Activated T-helper 1 cell treated with anti-CD3 and anti-CD28 coated beads, Interleukin-12 subunit alpha, Interleukin-12 subunit beta, Interleukin-2, Interleukin-4 antibody, amounts not matched to agents 30 ng/mL and 10 ng/mL and 1 ng/mL, durations not matched to agents 14 hours and 24 hours and 36 hours (primary cell): Measurements from ENCODE around the gene AAK1. TPM values are rescaled to one million over a fixed set of nuclear protein-coding genes. Genes with fewer than 3 reads are reported as not detected.

ENCODE experiments used
- DNase-seq: peaks from one replicate; pipeline ENCODE4 v3.0.0; 2021; ENCODE audit warnings: low spot score
- H3K27ac Mint-ChIP-seq: one replicate; pipeline ENCODE4 v1.8.0; 2021; ENCODE audit warnings: mild to moderate bottlenecking, mixed read lengths
- H3K27me3 Mint-ChIP-seq: one replicate; pipeline ENCODE4 v1.8.0; 2022; ENCODE audit warnings: mild to moderate bottlenecking, moderate library complexity, mixed read lengths; ENCODE audit not compliant: insufficient read depth
- H3K36me3 Mint-ChIP-seq: one replicate; pipeline ENCODE4 v1.8.0; 2021; ENCODE audit warnings: low read depth, mixed read lengths
- H3K4me1 Mint-ChIP-seq: one replicate; pipeline ENCODE4 v1.8.0; 2021; ENCODE audit warnings: low read depth, mixed read lengths
- H3K4me3 Mint-ChIP-seq: one replicate; pipeline ENCODE4 v1.8.0; 2021; ENCODE audit warnings: mild to moderate bottlenecking, moderate library complexity, mixed read lengths
- H3K9me3 Mint-ChIP-seq: one replicate; pipeline ENCODE4 v1.8.0; 2021; ENCODE audit warnings: mixed read lengths
- intact Hi-C: fragments of 100-400 bp; cut with micrococcal nuclease; formaldehyde crosslinking; loops from one replicate; pipeline ENCODE4 v1.15.1; 2024
- total RNA-seq: library from RNA; stranded (reverse); gene quantifications from 2 replicates; pipeline ENCODE4 v1.2.3, GENCODE V29; 2022

Gene AAK1
- total RNA-seq, 1 donor from 2014 or later = 94.0 TPM

- intact Hi-C loops = no loop called here
- Mint-ChIP-seq H3K4me3 (no peak overlapping the region), H3K27me3 (no peaks in the 10 kb centered on the region), H3K27ac (peak overlapping the region; percentile 49), H3K9me3 (no peaks in the 10 kb centered on the region), H3K36me3 (peaks cover 40% of the 10 kb centered on the region), H3K4me1 (peaks cover 78% of the 10 kb centered on the region)
- DNase-seq = no peak
These were observed 40.3 kb downstream of the AAK1 start for GRCh38 chr2:69603146-69603743.

GRCh38 chr2:69601179-69601612 lies 42.3 kb downstream of the AAK1 start:
- no peak overlapping the region for H3K4me3 Mint-ChIP-seq
- peaks cover 76% of the 10 kb centered on the region for H3K4me1 Mint-ChIP-seq
- H3K27me3 Mint-ChIP-seq = no peaks in the 10 kb centered on the region
- H3K9me3 Mint-ChIP-seq = no peaks in the 10 kb centered on the region
- peaks cover 36% of the 10 kb centered on the region for H3K36me3 Mint-ChIP-seq
- no peak for DNase-seq
- intact Hi-C loops = loop anchor here (1.0 kb wide), 1 partner anchor 590 kb away; the partner anchor contains the start of gene C2orf42
- peak overlapping the region; percentile 42 for H3K27ac Mint-ChIP-seq

GRCh38 chr2:69600425-69600824 lies 43.1 kb downstream of the AAK1 start:
- peak; percentile 19 for DNase-seq

GRCh38 chr2:69597843-69598610 lies 45.5 kb downstream of the AAK1 start:
- Mint-ChIP-seq H3K27me3 (no peaks in the 10 kb centered on the region), H3K36me3 (peaks cover 22% of the 10 kb centered on the region), H3K4me3 (no peak overlapping the region), H3K4me1 (peaks cover 44% of the 10 kb centered on the region), H3K27ac (no peak overlapping the region), H3K9me3 (no peaks in the 10 kb centered on the region)
- intact Hi-C loops = no loop called here
- no peak for DNase-seq

More at GRCh38 chr2:69600425-69600824, 43.1 kb downstream of the AAK1 start:
- Mint-ChIP-seq H3K4me1 (peaks cover 68% of the 10 kb centered on the region), H3K36me3 (peaks cover 30% of the 10 kb centered on the region), H3K27me3 (no peaks in the 10 kb centered on the region), H3K27ac (peak overlapping the region; percentile 82), H3K9me3 (no peaks in the 10 kb centered on the region), H3K4me3 (peak overlapping the region; percentile 41)
- intact Hi-C loops = loop anchor here (1.0 kb wide), 5 partner anchors 8 to 114 kb away; no protein-coding TSS in a partner anchor

GRCh38 chr2:69597105-69597504 lies 46.4 kb downstream of the AAK1 start:
- Mint-ChIP-seq H3K4me1 (peaks cover 46% of the 10 kb centered on the region), H3K9me3 (no peaks in the 10 kb centered on the region), H3K27me3 (no peaks in the 10 kb centered on the region), H3K27ac (no peak overlapping the region), H3K36me3 (peaks cover 21% of the 10 kb centered on the region), H3K4me3 (no peak overlapping the region)
- DNase-seq = no peak
- intact Hi-C loops = no loop called here

- Mint-ChIP-seq H3K9me3 (no peaks in the 10 kb centered on the region), H3K27ac (no peak overlapping the region), H3K36me3 (peaks cover 6% of the 10 kb centered on the region), H3K4me1 (peaks cover 37% of the 10 kb centered on the region), H3K4me3 (no peak overlapping the region), H3K27me3 (no peaks in the 10 kb centered on the region)
- intact Hi-C loops = no loop called here
- DNase-seq = no peak
These were observed 49.2 kb downstream of the AAK1 start for GRCh38 chr2:69594341-69594740.

GRCh38 chr2:69592511-69592910 lies 51.0 kb downstream of the AAK1 start:
- H3K4me1 Mint-ChIP-seq = peaks cover 43% of the 10 kb centered on the region
- DNase-seq = no peak
- H3K27ac Mint-ChIP-seq = no peak overlapping the region
- H3K4me3 Mint-ChIP-seq = no peak overlapping the region
- no peaks in the 10 kb centered on the region for H3K27me3 Mint-ChIP-seq
- peaks cover 12% of the 10 kb centered on the region for H3K36me3 Mint-ChIP-seq
- intact Hi-C loops = loop anchor here (1.0 kb wide), 1 partner anchor 8 kb away; no protein-coding TSS in a partner anchor
- H3K9me3 Mint-ChIP-seq = no peaks in the 10 kb centered on the region

GRCh38 chr2:69589973-69590652 lies 53.4 kb downstream of the AAK1 start:
- H3K4me1 Mint-ChIP-seq = peaks cover 51% of the 10 kb centered on the region
- intact Hi-C loops = no loop called here
- H3K9me3 Mint-ChIP-seq = no peaks in the 10 kb centered on the region
- H3K27ac Mint-ChIP-seq = peak overlapping the region; percentile 6
- DNase-seq = no peak
- no peak overlapping the region for H3K4me3 Mint-ChIP-seq
- H3K36me3 Mint-ChIP-seq = peaks cover 15% of the 10 kb centered on the region
- no peaks in the 10 kb centered on the region for H3K27me3 Mint-ChIP-seq

GRCh38 chr2:69588945-69589344 lies 54.6 kb downstream of the AAK1 start:
- H3K4me3 Mint-ChIP-seq = no peak overlapping the region
- peaks cover 17% of the 10 kb centered on the region for H3K36me3 Mint-ChIP-seq
- no peaks in the 10 kb centered on the region for H3K9me3 Mint-ChIP-seq
- H3K27me3 Mint-ChIP-seq = no peaks in the 10 kb centered on the region
- DNase-seq = no peak
- intact Hi-C loops = no loop called here
- H3K4me1 Mint-ChIP-seq = peaks cover 62% of the 10 kb centered on the region
- H3K27ac Mint-ChIP-seq = peak overlapping the region; percentile 31

- Mint-ChIP-seq H3K27ac (peak overlapping the region; percentile 31), H3K4me1 (peaks cover 67% of the 10 kb centered on the region), H3K27me3 (no peaks in the 10 kb centered on the region), H3K36me3 (peaks cover 17% of the 10 kb centered on the region), H3K4me3 (no peak overlapping the region), H3K9me3 (no peaks in the 10 kb centered on the region)
- no peak for DNase-seq
- intact Hi-C loops = no loop called here
These were observed 55.1 kb downstream of the AAK1 start for GRCh38 chr2:69588403-69588802.

GRCh38 chr2:69585855-69586555 lies 57.5 kb downstream of the AAK1 start:
- Mint-ChIP-seq H3K27me3 (no peaks in the 10 kb centered on the region), H3K27ac (peak overlapping the region; percentile 59), H3K4me3 (no peak overlapping the region), H3K9me3 (no peaks in the 10 kb centered on the region), H3K4me1 (peaks cover 72% of the 10 kb centered on the region), H3K36me3 (peaks cover 17% of the 10 kb centered on the region)
- intact Hi-C loops = loop anchor here (1.0 kb wide), 1 partner anchor 14 kb away; no protein-coding TSS in a partner anchor
- DNase-seq = no peak

GRCh38 chr2:69584127-69584889 lies 59.2 kb downstream of the AAK1 start:
- peak overlapping the region; percentile 21 for H3K27ac Mint-ChIP-seq
- no peak overlapping the region for H3K4me3 Mint-ChIP-seq
- no peak for DNase-seq
- intact Hi-C loops = no loop called here
- no peaks in the 10 kb centered on the region for H3K27me3 Mint-ChIP-seq
- peaks cover 73% of the 10 kb centered on the region for H3K4me1 Mint-ChIP-seq
- H3K9me3 Mint-ChIP-seq = no peaks in the 10 kb centered on the region
- H3K36me3 Mint-ChIP-seq = peaks cover 21% of the 10 kb centered on the region
